MCF 10A (cell line): ENCODE data around the gene SHH. TPM values are rescaled to one million over a fixed set of nuclear protein-coding genes. Genes with fewer than 3 reads are reported as not detected.

Experiments
- BruUV-seq: library from RNA; stranded (reverse); fragments of 400-500 nt; replicated peaks from 2 replicates; lab custom pipeline; 2021; lab: Mats Ljungman, UMichigan
- CTCF ChIA-PET: fragments of 300-600 bp; sonication (Branson Sonifier 250); formaldehyde crosslinking; extraction: SDS; loops from one replicate; lab custom pipeline; 2021; ENCODE audit warnings: antibody characterized with exemption, inconsistent platforms; lab: Yijun Ruan, JAX
- POLR2A ChIA-PET: fragments of 300-600, 350-650 bp; sonication (Branson Sonifier 250); formaldehyde crosslinking; extraction: SDS; loops from one replicate; lab custom pipeline; 2020; ENCODE audit warnings: antibody characterized with exemption, inconsistent platforms; lab: Yijun Ruan, JAX
- DNase-seq: peaks from one replicate; pipeline ENCODE4 v3.0.0-alpha.2; 2018; ENCODE audit not compliant: unreplicated experiment
- H3K27ac Mint-ChIP-seq: one replicate; pipeline ENCODE4 v1.8.0; 2022; ENCODE audit warnings: mild to moderate bottlenecking, low read depth, mixed read lengths; ENCODE audit not compliant: unreplicated experiment
- H3K27me3 Mint-ChIP-seq: one replicate; pipeline ENCODE4 v1.8.0; 2022; ENCODE audit warnings: mixed read lengths; ENCODE audit not compliant: insufficient read depth, unreplicated experiment
- H3K36me3 Mint-ChIP-seq: one replicate; pipeline ENCODE4 v1.8.0; 2022; ENCODE audit warnings: mild to moderate bottlenecking, moderate library complexity, mixed read lengths; ENCODE audit not compliant: insufficient read depth, unreplicated experiment
- H3K4me1 Mint-ChIP-seq: one replicate; pipeline ENCODE4 v1.8.0; 2022; ENCODE audit warnings: mixed read lengths; ENCODE audit not compliant: insufficient read depth, unreplicated experiment
- H3K4me3 Mint-ChIP-seq: one replicate; pipeline ENCODE4 v1.8.0; 2022; ENCODE audit warnings: mild to moderate bottlenecking, moderate library complexity, mixed read lengths; ENCODE audit not compliant: unreplicated experiment
- H3K9me3 Mint-ChIP-seq: one replicate; pipeline ENCODE4 v1.8.0; 2022; ENCODE audit warnings: mixed read lengths; ENCODE audit not compliant: unreplicated experiment
- CTCF ChIP-seq: fragments of 200-600 bp; IDR thresholded peaks from one replicate; pipeline ENCODE4 v1.8.0; 2022; ENCODE audit warnings: antibody characterized with exemption, mild to moderate bottlenecking; ENCODE audit not compliant: unreplicated experiment
- intact Hi-C: fragments of 100-400 bp; cut with micrococcal nuclease; formaldehyde crosslinking; loops from 2 replicates; pipeline ENCODE4 v1.14.1; 2022
- total RNA-seq: library from RNA; stranded (reverse); gene quantifications from 2 replicates; pipeline ENCODE4 v1.2.3, GENCODE V29; 2022

SHH gene
- total RNA-seq, 1 experiment from 2014 or later, result not detected

- Mint-ChIP-seq H3K9me3 (no peaks in the 10 kb centered on the region), H3K4me1 (no peaks in the 10 kb centered on the region), H3K4me3 (no peak overlapping the region), H3K27me3 (no peaks in the 10 kb centered on the region), H3K27ac (no peak overlapping the region), H3K36me3 (peaks cover 68% of the 10 kb centered on the region)
- no peak for DNase-seq
- no TSS peak for BruUV-seq
- intact Hi-C loops, result no loop called here
- no peak for TF ChIP-seq CTCF
- POLR2A ChIA-PET, result interaction anchor here (0.5 to 1.1 kb wide), 3 partner anchors 163 to 792 kb away, joined by 3 to 4 read pairs (median 3); no protein-coding TSS in a partner anchor
- CTCF ChIA-PET, result interaction anchor here (0.6 to 1.2 kb wide), 5 partner anchors 11 to 1475 kb away, joined by 3 to 5 read pairs (median 3); no protein-coding TSS in a partner anchor
Observed at GRCh38 chr7:155762036-155762435, 50.2 kb downstream of the SHH start.

- intact Hi-C loops, result no loop called here
- no peak for TF ChIP-seq CTCF
- H3K4me1 Mint-ChIP-seq, result no peaks in the 10 kb centered on the region
- ChIA-PET POLR2A (interaction anchor here (1.1 kb wide), 1 partner anchor 454 kb away, joined by 3 read pairs; no protein-coding TSS in a partner anchor), CTCF (interaction anchor here (1.0 kb wide), 2 partner anchors 20 to 163 kb away, joined by 3 to 4 read pairs; no protein-coding TSS in a partner anchor)
- H3K27me3 Mint-ChIP-seq, result no peaks in the 10 kb centered on the region
- no peak overlapping the region for H3K4me3 Mint-ChIP-seq
- no peak overlapping the region for H3K27ac Mint-ChIP-seq
- BruUV-seq, result no TSS peak
- no peak for DNase-seq
- peaks cover 61% of the 10 kb centered on the region for H3K36me3 Mint-ChIP-seq
- H3K9me3 Mint-ChIP-seq, result no peaks in the 10 kb centered on the region
Observed at GRCh38 chr7:155761162-155761561, 51.1 kb downstream of the SHH start.

GRCh38 chr7:155759740-155760430 is 52.4 kb downstream of the SHH start:
- peaks cover 50% of the 10 kb centered on the region for H3K36me3 Mint-ChIP-seq
- ChIA-PET POLR2A (no interaction called here), CTCF (interaction anchor here (0.7 to 1.0 kb wide), 5 partner anchors 9 to 854 kb away, joined by 3 to 6 read pairs (median 3); no protein-coding TSS in a partner anchor)
- H3K4me3 Mint-ChIP-seq, result no peak overlapping the region
- TF ChIP-seq CTCF, result no peak
- no peak for DNase-seq
- no peaks in the 10 kb centered on the region for H3K27me3 Mint-ChIP-seq
- no peaks in the 10 kb centered on the region for H3K9me3 Mint-ChIP-seq
- no TSS peak for BruUV-seq
- intact Hi-C loops, result no loop called here
- no peaks in the 10 kb centered on the region for H3K4me1 Mint-ChIP-seq
- H3K27ac Mint-ChIP-seq, result no peak overlapping the region

- no peak overlapping the region for H3K4me3 Mint-ChIP-seq
- intact Hi-C loops, result no loop called here
- no peaks in the 10 kb centered on the region for H3K9me3 Mint-ChIP-seq
- peaks cover 48% of the 10 kb centered on the region for H3K36me3 Mint-ChIP-seq
- ChIA-PET POLR2A (interaction anchor here (0.7 kb wide), 1 partner anchor 830 kb away, joined by 3 read pairs; no protein-coding TSS in a partner anchor), CTCF (interaction anchor here (1.2 to 1.9 kb wide), 2 partner anchors 10 to 13 kb away, joined by 3 to 12 read pairs; no protein-coding TSS in a partner anchor)
- DNase-seq, result no peak
- BruUV-seq, result no TSS peak
- TF ChIP-seq CTCF, result no peak
- no peak overlapping the region for H3K27ac Mint-ChIP-seq
- H3K4me1 Mint-ChIP-seq, result peaks cover 7% of the 10 kb centered on the region
- H3K27me3 Mint-ChIP-seq, result no peaks in the 10 kb centered on the region
Observed at GRCh38 chr7:155758348-155758747, 53.9 kb downstream of the SHH start.
